Lung (tissue), 12 donors: Measurements from ENCODE around the gene SMARCE1. TPM values are rescaled to one million over a fixed set of nuclear protein-coding genes. Genes with fewer than 3 reads are reported as not detected.

ENCODE experiments used
- ATAC-seq: fragments of 200-7000 bp; cut with Tn5 transposase; one replicate; pipeline ENCODE4 v1.9.1; 2020; ENCODE audit warnings: moderate number of reproducible peaks; ENCODE audit not compliant: insufficient read depth, low FRiP score
- DNase-seq, 3 donors: peaks; one replicate each; pipeline ENCODE4 v3.0.0-alpha.2; 2013 to 2017
- H3K27ac ChIP-seq, 2 donors: one replicate each; pipeline ENCODE4 v1.5.1; 2013; ENCODE audit warnings: mild to moderate bottlenecking in 2 of 2, moderate library complexity in 2 of 2, control low read depth in 1 of 2, inconsistent platforms in 1 of 2, low read depth in 1 of 2, low read length in 1 of 2
- H3K27me3 ChIP-seq, 3 donors: one replicate each; pipeline ENCODE4 v1.5.1; 2013; ENCODE audit warnings: low read length in 2 of 3; ENCODE audit not compliant: control insufficient read depth in 3 of 3, insufficient read depth in 3 of 3
- H3K36me3 ChIP-seq, 4 donors: one replicate each; pipeline ENCODE4 v1.5.1; 2013; ENCODE audit warnings: low read length in 4 of 4, mild to moderate bottlenecking in 1 of 4, moderate library complexity in 1 of 4; ENCODE audit not compliant: control insufficient read depth in 4 of 4, insufficient read depth in 4 of 4
- H3K4me1 ChIP-seq, 5 donors: one replicate each; pipeline ENCODE4 v1.5.1; 2013; ENCODE audit warnings: low read length in 5 of 5, mild to moderate bottlenecking in 2 of 5, moderate library complexity in 1 of 5; ENCODE audit not compliant: control insufficient read depth in 5 of 5, insufficient read depth in 5 of 5
- H3K4me3 ChIP-seq: one replicate; pipeline ENCODE4 v1.5.1; 2013; ENCODE audit warnings: mild to moderate bottlenecking, control low read depth, moderate library complexity
- H3K9ac ChIP-seq, 2 donors: one replicate each; pipeline ENCODE4 v1.5.1; 2013; ENCODE audit warnings: low read length in 2 of 2, control low read depth in 1 of 2; ENCODE audit not compliant: insufficient read depth in 1 of 2
- H3K9me3 ChIP-seq, 4 donors: one replicate each; pipeline ENCODE4 v1.5.1; 2013; ENCODE audit warnings: low read length in 3 of 4, mild to moderate bottlenecking in 1 of 4, moderate library complexity in 1 of 4; ENCODE audit not compliant: control insufficient read depth in 4 of 4, insufficient read depth in 3 of 4
- CTCF ChIP-seq: IDR thresholded peaks from 2 replicates; pipeline ENCODE4 v1.5.1; 2012; ENCODE audit warnings: mild to moderate bottlenecking; ENCODE audit errors: control extremely low read depth, extremely low read depth
- WGBS, 2 donors: extraction: QIAGEN DNeasy Blood & Tissue Kit; methylation state at CpG; one replicate each; pipeline ENCODE4 v1.1.7; 2013; 5-methylcytosine and 5-hydroxymethylcytosine counted together
- polyA plus RNA-seq, 2 donors: library from polyadenylated mRNA; stranded (reverse); fragments of 200-250 nt; gene quantifications; one replicate each; pipeline ENCODE4 v1.2.1, GENCODE V29; 2013
- total RNA-seq, 2 donors: library from RNA; depleted of rRNA in 1 of 2; stranded (reverse); fragments of >200 nt in 1 of 2; gene quantifications; one replicate each; pipeline ENCODE4 v1.2.1, GENCODE V29; 2014 to 2021
- donor health status: control.
- donor health status: control.
- donor health status: Bipolar disorder and iron deficiency.
- donor health status: healthy.
- donor health status: DM: yes; HTN: yes; CAD: no.

The SMARCE1 gene
- total and polyA plus RNA-seq, 4 donors, result 55.2 to 137 (median 67.3) TPM

GRCh38 chr17:40695874-40696472 lies 48.4 kb upstream of the SMARCE1 start:
- Histone ChIP-seq H3K9me3 (no peaks in the 10 kb centered on the region), H3K4me3 (no peak overlapping the region), H3K27ac (no peak overlapping the region), H3K36me3 (no peaks in the 10 kb centered on the region), H3K4me1 (peaks cover 0 to 18% (median 9%) of the 10 kb centered on the region in 5 donors), H3K9ac (no peak overlapping the region), H3K27me3 (no peaks in the 10 kb centered on the region)
- ATAC-seq, result peak; percentile 6
- peak in 1 of 3 donors; percentile 48 for DNase-seq
- whole genome bisulfite sequencing, 2 donors, result 76 to 83% methylated on average over 6 of the region's 6 CpGs
- no peak for TF ChIP-seq CTCF

GRCh38 chr17:40694584-40694983 lies 47.0 kb upstream of the SMARCE1 start:
- ATAC-seq (no peak), DNase-seq (peak in 1 of 3 donors; percentile 25)
- H3K4me1 ChIP-seq, result peaks cover 0 to 15% (median 4%) of the 10 kb centered on the region in 5 donors
- H3K9ac ChIP-seq, result no peak overlapping the region
- TF ChIP-seq CTCF, result no peak
- no peak overlapping the region for H3K4me3 ChIP-seq
- WGBS, 2 donors, result 76 to 86% methylated on average over 9 of the region's 9 CpGs
- H3K36me3 ChIP-seq, result no peaks in the 10 kb centered on the region
- no peaks in the 10 kb centered on the region for H3K27me3 ChIP-seq
- no peak overlapping the region for H3K27ac ChIP-seq
- H3K9me3 ChIP-seq, result no peaks in the 10 kb centered on the region

GRCh38 chr17:40687106-40687505 lies 39.5 kb upstream of the SMARCE1 start:
- WGBS, 2 donors, result 88 to 90% methylated on average over 5 of the region's 5 CpGs
- no peak for DNase-seq
- no peak for TF ChIP-seq CTCF
- Histone ChIP-seq H3K27me3 (no peaks in the 10 kb centered on the region), H3K36me3 (no peaks in the 10 kb centered on the region), H3K4me1 (no peaks in the 10 kb centered on the region), H3K4me3 (no peak overlapping the region), H3K9me3 (no peaks in the 10 kb centered on the region), H3K27ac (no peak overlapping the region), H3K9ac (no peak overlapping the region)
- ATAC-seq, result no peak

GRCh38 chr17:40686192-40686591 lies 38.6 kb upstream of the SMARCE1 start:
- Histone ChIP-seq H3K9ac (no peak overlapping the region), H3K4me3 (no peak overlapping the region), H3K4me1 (no peaks in the 10 kb centered on the region), H3K9me3 (no peaks in the 10 kb centered on the region), H3K36me3 (no peaks in the 10 kb centered on the region), H3K27me3 (peaks cover 0 to 2% (median 0%) of the 10 kb centered on the region in 3 donors), H3K27ac (no peak overlapping the region)
- DNase-seq, result peak in 1 of 3 donors; percentile 54
- ATAC-seq, result no peak
- 61 to 77% methylated on average over 4 of the region's 4 CpGs for WGBS, 2 donors
- TF ChIP-seq CTCF, result no peak
